Measurements from ENCODE around the gene MPRIP.

The MPRIP gene

GRCh38 chr17:17112628-17113200, 70.5 kb downstream of the MPRIP start:
- no peak overlapping the region for H2BK120ac ChIP-seq (ENCODE audit: low read depth, low read length)
- H4K8ac ChIP-seq (ENCODE audit: low read depth, low read length): no peak overlapping the region
- no peaks in the 10 kb centered on the region for H3K4me1 ChIP-seq (ENCODE audit: control insufficient read depth, low read depth, low read length)
- WGBS (ENCODE audit: extremely low coverage, insufficient coverage, low lambda C conversion rate): no CpG with 5 or more reads among the region's 11 CpGs
- no peak overlapping the region for H2BK5ac ChIP-seq (ENCODE audit: low read length)
- peaks cover 25% of the 10 kb centered on the region for H3K79me2 ChIP-seq (ENCODE audit: control insufficient read depth, insufficient read depth, low read length)
- H3K4me3 ChIP-seq (ENCODE audit: low read length): no peak overlapping the region
- H3K4me2 ChIP-seq (ENCODE audit: low read length): no peak overlapping the region
- H2BK15ac ChIP-seq (replicated peaks; ENCODE audit: low read depth): no peak overlapping the region
- no peak overlapping the region for H3K9ac ChIP-seq (ENCODE audit: low read length)
- H3K4ac ChIP-seq (ENCODE audit: low read depth, low read length): no peak overlapping the region
- H3K27me3 ChIP-seq (ENCODE audit: insufficient read depth, low read length, poor library complexity): no peaks in the 10 kb centered on the region
- no peak overlapping the region for H3K56ac ChIP-seq (ENCODE audit: low read length)
- H3K27ac ChIP-seq (ENCODE audit: low read depth, low read length): no peak overlapping the region
- H3K36me3 ChIP-seq (ENCODE audit: control insufficient read depth, insufficient read depth, low read length): no peaks in the 10 kb centered on the region
- no peak for DNase-seq
- peaks cover 48% of the 10 kb centered on the region for H3K79me1 ChIP-seq (ENCODE audit: low read length)
- no peak overlapping the region for H3K18ac ChIP-seq (ENCODE audit: low read length)
- H2AK5ac ChIP-seq (ENCODE audit: low read length): no peak overlapping the region
- no peak overlapping the region for H4K5ac ChIP-seq (ENCODE audit: low read length)
- H3K23ac ChIP-seq (ENCODE audit: low read length): no peak overlapping the region

DNA sequence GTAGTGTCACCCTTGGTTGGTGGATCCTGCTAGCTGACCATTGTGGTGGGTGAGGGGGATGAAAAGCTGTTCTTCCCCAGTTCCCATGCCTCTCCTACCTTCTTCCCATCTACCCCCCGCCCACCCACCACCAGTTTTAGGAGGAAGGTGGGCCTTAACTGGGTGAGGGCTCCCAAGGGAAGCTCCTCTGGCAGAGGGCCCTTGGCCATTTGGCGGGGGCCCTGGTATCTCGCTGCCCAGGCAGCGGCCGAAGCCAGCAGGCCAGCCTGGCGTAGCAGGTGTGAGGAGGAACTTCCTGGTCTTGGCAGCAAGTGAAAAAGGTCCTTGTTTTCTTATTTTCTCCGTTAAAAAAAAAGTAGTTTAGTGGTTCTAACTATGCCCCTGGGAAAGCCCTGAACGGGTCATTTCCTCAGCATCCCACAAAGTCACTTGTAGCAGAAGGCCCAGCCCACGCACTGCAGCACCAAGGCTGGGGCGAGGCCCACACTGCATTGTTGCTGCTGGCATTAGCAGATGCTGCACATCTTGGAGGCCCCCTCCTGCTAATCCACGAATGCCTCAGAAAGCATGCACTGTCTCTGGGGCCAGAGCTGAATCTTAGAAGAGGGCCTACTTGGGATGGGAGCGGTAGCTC, 72.5 kb downstream of the MPRIP start:
- no peak overlapping the region for H3K56ac ChIP-seq (ENCODE audit: low read length)
- no peak for DNase-seq
- no peak overlapping the region for H2BK120ac ChIP-seq (ENCODE audit: low read depth, low read length)
- no peaks in the 10 kb centered on the region for H3K4me1 ChIP-seq (ENCODE audit: control insufficient read depth, low read depth, low read length)
- no peak overlapping the region for H4K8ac ChIP-seq (ENCODE audit: low read depth, low read length)
- no peaks in the 10 kb centered on the region for H3K36me3 ChIP-seq (ENCODE audit: control insufficient read depth, insufficient read depth, low read length)
- no peak overlapping the region for H2BK15ac ChIP-seq (replicated peaks; ENCODE audit: low read depth)
- no peak overlapping the region for H3K18ac ChIP-seq (ENCODE audit: low read length)
- H2BK5ac ChIP-seq (ENCODE audit: low read length): no peak overlapping the region
- peaks cover 56% of the 10 kb centered on the region for H3K79me1 ChIP-seq (ENCODE audit: low read length)
- no peak overlapping the region for H3K4ac ChIP-seq (ENCODE audit: low read depth, low read length)
- H3K4me3 ChIP-seq (ENCODE audit: low read length): no peak overlapping the region
- no peak overlapping the region for H4K5ac ChIP-seq (ENCODE audit: low read length)
- H3K27me3 ChIP-seq (ENCODE audit: insufficient read depth, low read length, poor library complexity): no peaks in the 10 kb centered on the region
- WGBS (ENCODE audit: extremely low coverage, insufficient coverage, low lambda C conversion rate): no CpG with 5 or more reads among the region's 12 CpGs
- H3K4me2 ChIP-seq (ENCODE audit: low read length): no peak overlapping the region
- H3K23ac ChIP-seq (ENCODE audit: low read length): no peak overlapping the region
- no peak overlapping the region for H2AK5ac ChIP-seq (ENCODE audit: low read length)
- peaks cover 32% of the 10 kb centered on the region for H3K79me2 ChIP-seq (ENCODE audit: control insufficient read depth, insufficient read depth, low read length)
- H3K27ac ChIP-seq (ENCODE audit: low read depth, low read length): no peak overlapping the region
- H3K9ac ChIP-seq (ENCODE audit: low read length): no peak overlapping the region

DNA sequence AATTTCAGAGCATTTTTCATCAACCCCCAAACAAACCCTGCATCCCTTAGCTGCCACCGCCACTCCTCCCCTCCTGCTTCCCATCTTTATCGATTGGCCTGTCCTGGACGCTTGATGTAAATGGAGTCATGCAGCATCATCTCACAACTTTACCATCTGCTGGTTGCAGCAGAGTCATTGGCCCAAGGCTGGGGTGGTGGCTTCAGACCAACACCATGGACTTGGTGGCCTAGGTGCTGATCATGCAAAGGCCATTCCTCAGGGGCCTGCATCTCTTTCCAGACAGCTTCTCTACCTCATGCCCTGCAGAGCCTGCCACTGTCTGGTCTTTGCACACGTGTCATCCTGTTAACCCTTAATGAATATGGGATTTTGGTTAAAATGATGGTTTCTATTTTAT, 73.4 kb downstream of the MPRIP start:
- Histone ChIP-seq H3K27me3 (ENCODE audit: insufficient read depth, low read length, poor library complexity) (no peaks in the 10 kb centered on the region), H2AK5ac (ENCODE audit: low read length) (no peak overlapping the region)

DNA sequence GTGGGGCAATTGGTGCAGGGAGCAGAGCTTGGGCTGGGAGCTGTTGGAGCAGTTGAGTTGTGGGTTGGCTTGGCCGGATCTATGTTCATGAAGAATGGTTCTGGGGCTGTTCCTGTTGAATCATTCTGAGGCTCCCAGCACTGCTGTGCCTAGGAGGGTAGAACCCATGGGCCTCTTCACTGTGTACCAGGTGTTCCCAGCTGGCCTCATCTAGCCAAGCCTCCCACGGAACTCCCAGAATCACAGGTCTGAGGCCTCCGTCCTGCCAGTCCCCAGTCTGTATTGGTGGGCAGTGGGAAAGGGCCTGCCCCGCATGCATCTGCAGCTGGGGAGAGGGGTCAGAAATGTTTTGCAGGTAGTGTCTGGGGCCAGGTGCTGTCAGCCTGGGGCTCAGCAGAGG, 74.1 kb downstream of the MPRIP start:
- no peak overlapping the region for H2BK5ac ChIP-seq (ENCODE audit: low read length)
- no peaks in the 10 kb centered on the region for H3K36me3 ChIP-seq (ENCODE audit: control insufficient read depth, insufficient read depth, low read length)
- H3K79me2 ChIP-seq (ENCODE audit: control insufficient read depth, insufficient read depth, low read length): peaks cover 41% of the 10 kb centered on the region
- no peak overlapping the region for H3K56ac ChIP-seq (ENCODE audit: low read length)
- H3K27ac ChIP-seq (ENCODE audit: low read depth, low read length): no peak overlapping the region
- no peak overlapping the region for H2AK5ac ChIP-seq (ENCODE audit: low read length)
- no peak overlapping the region for H3K23ac ChIP-seq (ENCODE audit: low read length)
- no peak overlapping the region for H2BK120ac ChIP-seq (ENCODE audit: low read depth, low read length)
- no peak overlapping the region for H4K8ac ChIP-seq (ENCODE audit: low read depth, low read length)
- no peak overlapping the region for H2BK15ac ChIP-seq (replicated peaks; ENCODE audit: low read depth)
- DNase-seq: no peak
- no peak overlapping the region for H3K4ac ChIP-seq (ENCODE audit: low read depth, low read length)
- H3K27me3 ChIP-seq (ENCODE audit: insufficient read depth, low read length, poor library complexity): no peaks in the 10 kb centered on the region
- no peak overlapping the region for H4K5ac ChIP-seq (ENCODE audit: low read length)
- WGBS (ENCODE audit: extremely low coverage, insufficient coverage, low lambda C conversion rate): no CpG with 5 or more reads among the region's 4 CpGs
- H3K18ac ChIP-seq (ENCODE audit: low read length): no peak overlapping the region
- no peak overlapping the region for H3K9ac ChIP-seq (ENCODE audit: low read length)
- H3K79me1 ChIP-seq (ENCODE audit: low read length): peaks cover 63% of the 10 kb centered on the region
- H3K4me2 ChIP-seq (ENCODE audit: low read length): no peak overlapping the region
- H3K4me1 ChIP-seq (ENCODE audit: control insufficient read depth, low read depth, low read length): no peaks in the 10 kb centered on the region
- no peak overlapping the region for H3K4me3 ChIP-seq (ENCODE audit: low read length)

More for the DNA sequence above, 73.4 kb downstream of the MPRIP start:
- Histone ChIP-seq H2BK120ac (ENCODE audit: low read depth, low read length) (no peak overlapping the region), H3K79me2 (ENCODE audit: control insufficient read depth, insufficient read depth, low read length) (peaks cover 36% of the 10 kb centered on the region), H3K4me2 (ENCODE audit: low read length) (no peak overlapping the region), H3K4me3 (ENCODE audit: low read length) (no peak overlapping the region), H4K8ac (ENCODE audit: low read depth, low read length) (no peak overlapping the region), H3K18ac (ENCODE audit: low read length) (no peak overlapping the region), H3K79me1 (ENCODE audit: low read length) (peaks cover 59% of the 10 kb centered on the region), H2BK5ac (ENCODE audit: low read length) (no peak overlapping the region), H4K5ac (ENCODE audit: low read length) (no peak overlapping the region), H3K4me1 (ENCODE audit: control insufficient read depth, low read depth, low read length) (no peaks in the 10 kb centered on the region), H3K36me3 (ENCODE audit: control insufficient read depth, insufficient read depth, low read length) (no peaks in the 10 kb centered on the region), H3K23ac (ENCODE audit: low read length) (no peak overlapping the region), H2BK15ac (replicated peaks; ENCODE audit: low read depth) (no peak overlapping the region), H3K56ac (ENCODE audit: low read length) (no peak overlapping the region), H3K9ac (ENCODE audit: low read length) (no peak overlapping the region), H3K27ac (ENCODE audit: low read depth, low read length) (no peak overlapping the region), H3K4ac (ENCODE audit: low read depth, low read length) (no peak overlapping the region)
- no peak for DNase-seq
- WGBS (ENCODE audit: extremely low coverage, insufficient coverage, low lambda C conversion rate): no CpG with 5 or more reads among the region's 4 CpGs

- H3K27ac ChIP-seq (ENCODE audit: low read depth, low read length): no peak overlapping the region
- no peak overlapping the region for H2AK5ac ChIP-seq (ENCODE audit: low read length)
- H3K27me3 ChIP-seq (ENCODE audit: insufficient read depth, low read length, poor library complexity): no peaks in the 10 kb centered on the region
- H2BK120ac ChIP-seq (ENCODE audit: low read depth, low read length): no peak overlapping the region
- H3K56ac ChIP-seq (ENCODE audit: low read length): no peak overlapping the region
- H3K9ac ChIP-seq (ENCODE audit: low read length): no peak overlapping the region
- no peak overlapping the region for H3K4ac ChIP-seq (ENCODE audit: low read depth, low read length)
- H3K79me1 ChIP-seq (ENCODE audit: low read length): peaks cover 58% of the 10 kb centered on the region
- no peaks in the 10 kb centered on the region for H3K4me1 ChIP-seq (ENCODE audit: control insufficient read depth, low read depth, low read length)
- no CpG with 5 or more reads among the region's 3 CpGs for WGBS (ENCODE audit: extremely low coverage, insufficient coverage, low lambda C conversion rate)
- no peak overlapping the region for H2BK5ac ChIP-seq (ENCODE audit: low read length)
- DNase-seq: no peak
- no peak overlapping the region for H2BK15ac ChIP-seq (replicated peaks; ENCODE audit: low read depth)
- no peak overlapping the region for H3K23ac ChIP-seq (ENCODE audit: low read length)
- H3K18ac ChIP-seq (ENCODE audit: low read length): no peak overlapping the region
- H3K4me2 ChIP-seq (ENCODE audit: low read length): no peak overlapping the region
- H3K79me2 ChIP-seq (ENCODE audit: control insufficient read depth, insufficient read depth, low read length): peaks cover 38% of the 10 kb centered on the region
- no peak overlapping the region for H3K4me3 ChIP-seq (ENCODE audit: low read length)
- H3K36me3 ChIP-seq (ENCODE audit: control insufficient read depth, insufficient read depth, low read length): no peaks in the 10 kb centered on the region
- no peak overlapping the region for H4K8ac ChIP-seq (ENCODE audit: low read depth, low read length)
- H4K5ac ChIP-seq (ENCODE audit: low read length): no peak overlapping the region
Measured at GRCh38 chr17:17117923-17118322, 75.7 kb downstream of the MPRIP start.

GRCh38 chr17:17118399-17118798, 76.1 kb downstream of the MPRIP start:
- Histone ChIP-seq H3K23ac (ENCODE audit: low read length) (no peak overlapping the region), H4K5ac (ENCODE audit: low read length) (no peak overlapping the region), H3K56ac (ENCODE audit: low read length) (no peak overlapping the region), H2BK120ac (ENCODE audit: low read depth, low read length) (no peak overlapping the region), H3K4ac (ENCODE audit: low read depth, low read length) (no peak overlapping the region), H3K27me3 (ENCODE audit: insufficient read depth, low read length, poor library complexity) (no peaks in the 10 kb centered on the region), H3K36me3 (ENCODE audit: control insufficient read depth, insufficient read depth, low read length) (no peaks in the 10 kb centered on the region), H3K79me2 (ENCODE audit: control insufficient read depth, insufficient read depth, low read length) (peaks cover 38% of the 10 kb centered on the region), H3K27ac (ENCODE audit: low read depth, low read length) (no peak overlapping the region), H3K4me1 (ENCODE audit: control insufficient read depth, low read depth, low read length) (no peaks in the 10 kb centered on the region), H2BK15ac (replicated peaks; ENCODE audit: low read depth) (no peak overlapping the region), H3K18ac (ENCODE audit: low read length) (no peak overlapping the region), H3K4me3 (ENCODE audit: low read length) (no peak overlapping the region), H3K79me1 (ENCODE audit: low read length) (peaks cover 57% of the 10 kb centered on the region), H2AK5ac (ENCODE audit: low read length) (no peak overlapping the region), H3K9ac (ENCODE audit: low read length) (no peak overlapping the region), H2BK5ac (ENCODE audit: low read length) (no peak overlapping the region), H4K8ac (ENCODE audit: low read depth, low read length) (no peak overlapping the region), H3K4me2 (ENCODE audit: low read length) (no peak overlapping the region)
- no peak for DNase-seq
- no CpG with 5 or more reads among the region's 4 CpGs for WGBS (ENCODE audit: extremely low coverage, insufficient coverage, low lambda C conversion rate)
